Measurements from ENCODE around the gene GSE1.
A peak's percentile ranks its signal among the peaks of the same experiment; 100 is the strongest.

GSE1 gene

GRCh38 chr16:85658504-85659326, 45.6 kb downstream of the GSE1 start:
- DNase-seq (ENCODE audit: low read depth in 2 of 2) = no peak

- DNase-seq (ENCODE audit: low read depth in 2 of 2) = no peak
Measured at GRCh38 chr16:85659336-85659735, 46.2 kb downstream of the GSE1 start.

- peak; percentile 39 to 64 for DNase-seq (ENCODE audit: low read depth in 2 of 2)
Measured at GRCh38 chr16:85659805-85660511, 46.8 kb downstream of the GSE1 start.

- DNase-seq (ENCODE audit: low read depth in 2 of 2) = no peak
Measured at GRCh38 chr16:85660843-85661739, 48.0 kb downstream of the GSE1 start.

- DNase-seq (ENCODE audit: low read depth in 2 of 2) = no peak
Measured at GRCh38 chr16:85661740-85662481, 48.8 kb downstream of the GSE1 start.

- DNase-seq (ENCODE audit: low read depth in 2 of 2) = no peak
Measured at GRCh38 chr16:85662482-85662812, 49.3 kb downstream of the GSE1 start.

- no peak for DNase-seq (ENCODE audit: low read depth in 2 of 2)
Measured at GRCh38 chr16:85662976-85663830, 50.1 kb downstream of the GSE1 start.

GRCh38 chr16:85663891-85664321, 50.8 kb downstream of the GSE1 start:
- no peak for DNase-seq (ENCODE audit: low read depth in 2 of 2)

GRCh38 chr16:85664580-85665372, 51.7 kb downstream of the GSE1 start:
- no peak for DNase-seq (ENCODE audit: low read depth in 2 of 2)

GRCh38 chr16:85665373-85665740, 52.2 kb downstream of the GSE1 start:
- no peak for DNase-seq (ENCODE audit: low read depth in 2 of 2)

GRCh38 chr16:85665929-85666328, 52.8 kb downstream of the GSE1 start:
- no peak for DNase-seq (ENCODE audit: low read depth in 2 of 2)

GRCh38 chr16:85667261-85667660, 54.1 kb downstream of the GSE1 start:
- no peak for DNase-seq (ENCODE audit: low read depth in 2 of 2)

- DNase-seq (ENCODE audit: low read depth in 2 of 2) = no peak
Measured at GRCh38 chr16:85667841-85668413, 54.8 kb downstream of the GSE1 start.

- no peak for DNase-seq (ENCODE audit: low read depth in 2 of 2)
Measured at GRCh38 chr16:85668676-85669424, 55.7 kb downstream of the GSE1 start.

- DNase-seq (ENCODE audit: low read depth in 2 of 2) = no peak
Measured at GRCh38 chr16:85670840-85671239, 57.7 kb downstream of the GSE1 start.

- DNase-seq (ENCODE audit: low read depth in 2 of 2) = no peak
Measured at GRCh38 chr16:85673529-85674417, 60.7 kb downstream of the GSE1 start.

GRCh38 chr16:85674418-85674755, 61.3 kb downstream of the GSE1 start:
- DNase-seq (ENCODE audit: low read depth in 2 of 2) = no peak

GRCh38 chr16:85674828-85675227, 61.7 kb downstream of the GSE1 start:
- DNase-seq (ENCODE audit: low read depth in 2 of 2) = no peak
